GM18858 (cell line): ENCODE measurements around the gene NIPBL.
"Not testable (repeated sequence)": the region's sequence is repeated elsewhere in the genome, so short reads cannot be mapped to it uniquely, and the experiment has no call there.

Experiments
- ATAC-seq: cut with Tn5 transposase; IDR thresholded peaks from one replicate; pipeline ENCODE4 v1.9.1; 2021; ENCODE audit not compliant: unreplicated experiment

Gene NIPBL

DNA sequence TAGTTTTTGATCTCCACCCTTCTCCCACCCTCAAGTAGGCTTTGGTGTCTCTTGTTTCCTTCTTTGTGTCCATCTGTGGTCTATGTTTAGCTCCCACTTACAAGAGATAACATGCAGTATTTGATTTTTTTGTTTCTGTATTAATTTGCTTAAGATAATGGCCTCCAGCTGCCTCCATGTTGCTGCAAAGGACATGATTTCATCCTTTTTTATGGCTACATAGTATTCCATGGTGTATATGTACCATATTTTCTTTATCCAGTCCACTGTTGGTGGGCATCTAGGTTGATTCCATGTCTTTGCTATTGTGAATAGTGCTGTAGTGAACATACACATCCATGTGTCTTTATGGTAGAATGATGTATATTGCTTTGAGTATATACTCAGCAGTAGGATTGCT is 24.5 kb downstream of the NIPBL start:
- not testable (repeated sequence) for ATAC-seq

DNA sequence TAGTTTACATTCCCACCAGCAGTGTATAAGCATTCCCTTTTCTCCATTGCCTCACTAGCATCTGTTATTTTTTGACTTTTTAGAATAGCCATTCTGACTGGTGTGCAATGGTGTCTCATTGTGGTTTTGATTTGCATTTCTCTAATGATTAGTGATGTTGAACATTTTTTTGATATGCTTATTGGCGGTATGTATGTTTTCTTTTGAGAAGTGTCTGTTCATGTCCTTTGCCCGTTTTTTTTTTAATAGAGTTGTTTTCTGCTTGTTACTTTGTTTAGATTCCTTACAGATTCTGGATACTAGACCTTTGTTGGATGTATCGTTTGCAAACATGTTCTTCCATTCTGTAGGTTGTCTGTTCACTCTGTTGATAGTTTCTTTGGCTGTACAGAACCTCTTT is 25.3 kb downstream of the NIPBL start:
- ATAC-seq: no peak

DNA sequence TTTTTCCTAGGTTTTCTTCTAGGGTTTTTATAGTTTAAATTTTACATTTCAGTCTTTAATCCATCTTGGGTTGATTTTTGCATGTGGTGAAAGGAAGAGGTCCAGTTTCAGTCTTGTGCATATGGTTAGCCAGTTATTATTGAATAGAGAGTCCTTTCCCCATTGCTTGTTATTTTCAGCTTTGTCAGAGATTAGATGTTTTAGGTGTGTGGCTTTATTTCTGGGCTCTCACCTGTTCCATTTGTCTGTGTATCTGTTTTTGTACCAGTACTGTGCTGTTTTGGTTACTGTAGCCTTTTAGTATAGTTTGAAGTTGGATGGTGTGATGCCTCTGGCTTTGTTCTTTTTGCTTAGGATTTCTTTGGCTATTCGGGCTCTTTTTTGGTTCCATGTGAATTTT is 25.8 kb downstream of the NIPBL start:
- ATAC-seq: no peak

DNA sequence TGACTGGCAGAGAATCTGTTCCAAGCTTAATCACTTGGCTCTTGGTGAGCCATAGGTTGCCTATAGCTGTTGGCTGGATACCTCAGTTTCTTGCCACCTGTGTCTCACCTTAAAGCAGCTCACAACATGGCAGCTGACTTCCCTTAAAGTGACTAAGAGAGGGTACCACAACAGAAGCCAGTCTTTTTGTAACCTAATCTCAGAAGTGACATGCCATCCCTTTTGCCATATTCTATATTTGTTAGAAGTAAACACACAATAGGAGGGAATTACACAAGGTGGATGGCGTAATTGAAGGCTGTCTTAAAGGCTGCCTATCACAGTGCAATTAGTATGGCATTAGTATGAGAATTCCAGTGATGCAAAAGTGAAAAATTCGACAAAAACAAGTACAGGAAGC is 28.1 kb downstream of the NIPBL start:
- no peak for ATAC-seq

DNA sequence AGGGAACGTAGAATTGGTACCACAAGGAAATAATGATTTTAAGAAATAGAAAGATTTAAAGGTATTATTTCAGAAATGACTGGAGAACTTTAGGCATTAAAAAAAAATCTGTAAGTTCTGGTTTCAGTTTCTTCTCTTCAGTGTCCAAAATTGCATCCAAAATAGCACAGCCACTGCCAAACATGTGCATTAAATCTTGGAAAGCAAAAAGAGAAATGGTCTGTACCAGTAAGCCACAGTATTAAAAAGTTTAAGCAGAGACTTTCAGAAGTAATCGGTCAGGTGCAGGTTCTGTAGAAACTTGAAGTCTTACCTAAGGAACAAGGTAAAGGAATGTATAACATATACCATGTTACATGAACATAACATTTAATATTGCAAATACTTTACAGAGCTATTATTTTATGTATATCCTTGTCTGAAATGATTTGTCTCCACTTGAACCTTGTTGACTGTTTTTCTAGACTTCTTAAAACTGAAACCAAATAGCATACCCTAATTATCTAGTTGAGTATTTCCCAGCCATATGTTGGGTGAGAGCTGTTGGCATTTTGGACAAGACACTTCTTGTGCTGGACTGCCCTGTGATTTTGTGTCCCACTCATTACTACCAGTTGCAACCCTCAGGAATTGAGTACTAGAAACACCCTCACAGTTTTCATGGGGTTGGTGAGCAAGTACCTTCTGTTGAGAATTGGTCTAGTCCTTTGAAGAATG is 32.1 kb downstream of the NIPBL start:
- ATAC-seq: peak; percentile 44

DNA sequence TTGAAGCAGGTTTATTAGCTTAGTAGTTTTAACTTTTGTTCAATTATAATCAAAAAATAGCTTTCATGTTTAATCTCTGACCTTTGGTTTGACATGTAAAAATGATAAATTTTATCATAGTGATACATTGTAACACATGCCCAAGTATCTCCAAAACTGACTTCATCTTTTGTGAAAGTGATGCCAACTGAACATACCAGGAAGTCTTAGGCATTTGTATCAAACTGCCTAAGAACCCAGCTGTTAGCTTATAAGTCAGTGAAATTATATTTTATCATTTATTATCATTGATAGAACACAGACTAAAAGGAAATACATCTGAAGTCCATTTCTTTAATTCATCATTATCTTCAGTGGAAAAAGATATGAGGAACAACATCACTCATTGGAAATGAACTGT is 39.1 kb downstream of the NIPBL start:
- ATAC-seq: no peak

DNA sequence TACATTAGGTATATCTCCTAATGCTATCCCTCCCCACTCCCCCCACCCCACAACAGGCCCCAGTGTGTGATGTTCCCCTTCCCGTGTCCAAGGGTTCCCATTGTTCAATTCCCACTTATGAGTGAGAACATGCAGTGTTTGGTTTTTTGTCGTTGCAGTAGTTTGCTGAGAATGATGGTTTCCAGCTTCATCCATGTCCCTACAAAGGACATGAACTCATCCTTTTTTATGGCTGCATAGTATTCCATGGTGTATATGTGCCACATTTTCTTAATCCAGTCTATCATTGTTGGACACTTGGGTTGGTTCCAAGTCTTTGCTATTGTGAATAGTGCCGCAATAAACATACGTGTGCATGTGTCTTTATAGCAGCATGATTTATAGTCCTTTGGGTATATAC is 40.0 kb downstream of the NIPBL start:
- not testable (repeated sequence) for ATAC-seq

DNA sequence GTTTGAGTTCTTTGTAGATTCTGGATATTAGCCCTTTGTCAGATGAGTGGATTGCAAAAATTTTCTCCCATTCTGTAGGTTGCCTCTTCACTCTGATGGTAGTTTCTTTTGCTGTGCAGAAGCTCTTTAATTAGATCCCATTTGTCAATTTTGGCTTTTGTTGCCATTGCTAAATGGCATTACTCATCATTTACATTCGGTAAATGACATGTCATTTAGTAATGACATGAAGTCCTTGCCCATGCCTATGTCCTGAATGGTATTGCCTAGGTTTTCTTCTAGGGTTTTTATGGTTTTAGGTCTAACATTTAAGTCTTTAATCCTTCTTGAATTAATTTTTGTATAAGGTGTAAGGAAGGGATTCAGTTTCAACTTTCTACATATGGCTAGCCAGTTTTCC is 40.8 kb downstream of the NIPBL start:
- ATAC-seq: not testable (repeated sequence)

DNA sequence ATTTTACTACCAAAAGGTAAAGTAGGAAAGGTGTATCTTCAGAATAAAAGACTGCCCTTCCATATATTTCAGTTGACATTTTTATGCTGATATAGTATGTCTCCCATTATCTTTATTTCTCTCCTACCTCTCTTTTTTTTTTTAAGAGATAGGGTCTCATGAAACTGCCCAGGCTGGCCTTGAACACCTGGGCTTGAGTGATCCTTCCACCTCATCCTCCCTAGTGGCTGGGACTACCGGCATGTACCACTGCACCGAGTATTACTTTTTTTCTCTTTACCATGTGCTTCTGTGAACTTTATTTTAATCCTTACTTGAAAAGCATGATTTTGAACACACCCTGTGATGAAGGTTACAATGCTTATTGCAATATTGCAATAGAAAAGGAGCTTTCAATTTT is 42.7 kb downstream of the NIPBL start:
- ATAC-seq: no peak

DNA sequence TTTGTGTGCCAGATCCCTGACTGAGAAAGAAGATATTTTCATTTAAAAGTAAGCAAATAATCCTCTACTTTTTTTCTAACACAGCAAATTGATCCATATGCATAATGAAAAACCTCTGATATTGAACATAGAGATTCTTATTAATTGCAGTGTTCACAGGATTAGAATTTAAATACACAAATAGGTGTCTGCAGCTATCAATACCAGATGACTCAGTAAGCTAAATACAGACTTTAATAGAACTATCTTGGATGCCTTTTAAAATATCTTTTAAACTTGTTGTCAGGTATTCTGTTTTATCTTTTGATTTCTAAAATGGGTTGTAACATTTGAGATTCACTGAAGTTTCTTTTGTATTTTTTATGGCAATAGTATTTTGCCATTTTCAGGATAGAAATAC is 43.1 kb downstream of the NIPBL start:
- ATAC-seq: no peak

DNA sequence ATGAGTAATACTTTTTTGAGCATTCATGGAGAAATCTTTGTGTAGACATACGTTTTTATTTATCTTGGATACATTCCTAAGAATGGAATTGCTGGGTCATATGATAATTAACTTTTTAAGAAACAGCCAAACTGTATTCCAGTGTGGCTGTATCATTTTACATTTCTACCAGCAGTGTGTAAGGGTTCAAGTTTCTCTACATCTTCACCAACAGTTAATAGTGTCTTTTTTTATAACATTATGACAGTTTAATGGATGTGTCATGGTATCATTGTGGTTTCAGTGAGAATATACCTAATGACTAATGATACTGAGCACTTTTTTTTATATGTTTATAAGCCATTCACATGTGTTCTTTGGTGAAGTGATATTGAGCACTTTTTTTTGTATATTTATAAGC is 52.4 kb downstream of the NIPBL start:
- no peak for ATAC-seq

DNA sequence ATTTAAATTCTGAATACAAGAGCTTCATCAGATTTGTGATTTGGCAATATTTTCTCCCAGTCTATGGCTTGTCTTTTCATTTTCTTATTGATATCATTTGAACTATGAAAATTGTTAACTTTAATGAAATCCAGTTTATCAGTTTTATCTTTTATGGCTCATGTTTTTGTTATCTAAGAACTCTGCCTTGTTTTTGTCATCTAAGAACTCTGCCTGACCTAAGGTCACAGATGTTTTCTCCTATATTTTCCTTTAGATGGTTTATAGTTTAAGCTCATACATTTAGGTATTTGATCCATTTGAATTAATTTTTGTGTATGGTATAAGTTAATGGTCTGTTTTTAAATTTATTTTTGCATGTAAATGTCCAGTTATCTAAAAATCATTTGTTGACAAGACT is 52.9 kb downstream of the NIPBL start:
- ATAC-seq: no peak

DNA sequence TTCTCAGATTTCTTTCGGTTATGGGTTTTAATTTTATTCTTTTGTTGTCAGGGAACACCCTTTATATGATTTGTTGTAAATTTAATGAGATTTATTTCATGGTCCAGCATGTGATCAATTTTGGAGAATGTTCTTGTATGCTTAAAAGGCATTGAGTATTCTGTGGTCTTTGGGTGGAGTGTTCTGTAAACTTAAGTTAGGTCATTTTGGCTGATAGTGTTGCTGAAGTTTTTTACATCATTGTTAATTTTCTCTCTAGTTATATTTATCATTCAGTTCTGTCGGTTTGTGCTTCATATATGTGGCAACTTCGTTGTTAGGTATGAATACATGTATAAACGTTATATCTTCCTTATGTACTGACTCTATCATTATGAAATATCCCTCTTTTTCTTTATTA is 55.5 kb downstream of the NIPBL start:
- no peak for ATAC-seq

DNA sequence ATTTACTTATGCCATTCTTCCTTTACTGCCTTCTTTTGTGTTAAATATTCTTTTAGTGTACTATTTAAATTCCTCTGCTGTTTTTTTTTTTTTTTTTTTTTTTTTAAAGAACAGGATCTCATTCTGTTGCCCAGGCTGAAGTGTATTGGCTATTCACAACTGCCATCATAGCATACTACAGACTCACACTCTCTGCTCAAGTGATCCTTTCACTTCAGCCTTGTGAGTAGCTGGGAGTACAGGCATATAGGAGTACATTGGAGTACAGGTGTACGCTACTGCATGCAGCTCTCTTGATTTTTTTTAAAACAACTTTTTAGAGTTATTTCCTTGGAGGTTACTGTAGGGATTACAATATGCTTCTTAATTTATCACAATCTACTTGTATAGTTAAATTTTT is 56.1 kb downstream of the NIPBL start:
- ATAC-seq: no peak

DNA sequence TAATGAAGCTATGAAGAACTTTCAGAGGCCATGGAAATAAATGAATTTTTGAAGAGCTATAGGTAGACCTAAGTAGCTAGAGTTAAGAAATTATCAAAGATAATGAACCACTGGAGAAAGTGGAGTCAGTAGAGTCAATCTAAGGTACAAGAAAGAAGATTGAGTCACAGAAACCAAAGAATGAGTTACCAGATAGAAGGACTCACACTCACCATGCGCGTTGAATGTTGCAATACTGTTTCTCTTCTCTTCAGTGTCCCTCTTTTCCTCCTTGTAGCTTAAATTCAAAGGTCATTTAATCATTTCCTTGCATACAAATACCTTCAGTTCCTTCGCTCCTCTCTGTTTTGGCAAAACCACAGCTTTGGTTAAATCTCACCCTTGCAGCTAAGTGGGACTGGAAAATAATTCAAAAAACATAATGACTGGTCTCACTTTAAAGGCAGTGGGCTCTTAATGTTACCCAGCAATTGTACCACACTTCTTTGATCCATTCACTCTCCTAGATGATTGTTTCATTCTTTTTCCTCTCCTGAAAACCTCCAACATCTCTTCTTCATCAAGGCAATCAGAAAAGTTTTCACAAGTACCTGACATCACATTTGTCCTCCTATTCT is 58.3 kb downstream of the NIPBL start:
- ATAC-seq: no peak

DNA sequence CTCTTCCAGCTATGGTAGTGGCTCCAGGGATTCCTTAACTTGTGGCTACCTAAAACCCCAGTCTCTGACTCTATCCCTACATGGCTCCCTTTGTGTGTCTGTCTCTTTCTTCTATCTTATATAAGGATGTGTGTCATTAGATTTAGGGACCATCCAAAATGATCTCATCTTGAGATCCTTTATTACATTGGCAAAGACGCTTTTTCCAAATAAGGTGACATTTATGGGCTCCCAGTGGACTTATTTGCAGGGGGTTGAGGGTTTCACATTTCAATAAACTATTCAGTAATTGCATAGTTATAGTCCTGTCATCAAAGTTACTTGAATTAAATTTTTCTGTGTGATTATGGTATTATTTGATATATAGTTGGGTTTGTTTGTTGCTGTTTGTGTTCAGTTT is 59.2 kb downstream of the NIPBL start:
- ATAC-seq: no peak

DNA sequence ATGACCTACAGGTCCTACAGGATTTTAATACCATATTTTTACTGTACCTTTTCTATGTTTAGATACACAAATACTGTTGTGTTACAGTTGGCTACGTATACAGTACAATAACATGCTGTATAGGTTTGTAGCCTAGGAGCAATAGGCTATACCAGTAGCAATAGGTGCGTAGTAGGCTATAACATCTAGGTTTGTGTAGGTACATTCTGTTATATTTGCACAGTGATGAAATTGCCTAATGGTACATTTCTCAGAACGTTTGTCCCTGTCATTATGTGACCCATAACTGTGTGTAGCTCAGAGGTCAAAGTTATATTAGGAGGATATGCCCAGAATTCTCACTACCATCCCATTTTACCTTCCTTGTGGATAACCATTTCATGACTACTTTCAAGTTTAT is 59.7 kb downstream of the NIPBL start:
- ATAC-seq: no peak

DNA sequence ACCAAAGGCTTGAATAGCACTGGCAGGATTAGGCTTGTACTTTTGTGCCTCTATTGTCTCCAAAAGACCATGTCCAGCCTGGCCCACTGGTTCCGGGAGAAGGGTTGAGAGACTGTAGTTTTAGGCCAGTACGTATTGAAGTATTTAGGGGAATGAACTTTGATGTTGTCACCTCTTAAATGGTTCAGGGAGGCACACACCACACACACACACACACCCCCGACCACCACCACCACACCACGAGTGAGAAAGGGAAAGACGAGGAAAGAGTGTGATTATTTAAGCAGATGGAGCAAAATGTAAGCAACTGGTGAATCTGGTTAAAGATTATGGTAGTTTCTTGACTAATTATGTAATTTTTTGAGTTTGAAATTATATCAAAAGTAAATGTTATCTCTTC is 61.6 kb downstream of the NIPBL start:
- ATAC-seq: no peak

DNA sequence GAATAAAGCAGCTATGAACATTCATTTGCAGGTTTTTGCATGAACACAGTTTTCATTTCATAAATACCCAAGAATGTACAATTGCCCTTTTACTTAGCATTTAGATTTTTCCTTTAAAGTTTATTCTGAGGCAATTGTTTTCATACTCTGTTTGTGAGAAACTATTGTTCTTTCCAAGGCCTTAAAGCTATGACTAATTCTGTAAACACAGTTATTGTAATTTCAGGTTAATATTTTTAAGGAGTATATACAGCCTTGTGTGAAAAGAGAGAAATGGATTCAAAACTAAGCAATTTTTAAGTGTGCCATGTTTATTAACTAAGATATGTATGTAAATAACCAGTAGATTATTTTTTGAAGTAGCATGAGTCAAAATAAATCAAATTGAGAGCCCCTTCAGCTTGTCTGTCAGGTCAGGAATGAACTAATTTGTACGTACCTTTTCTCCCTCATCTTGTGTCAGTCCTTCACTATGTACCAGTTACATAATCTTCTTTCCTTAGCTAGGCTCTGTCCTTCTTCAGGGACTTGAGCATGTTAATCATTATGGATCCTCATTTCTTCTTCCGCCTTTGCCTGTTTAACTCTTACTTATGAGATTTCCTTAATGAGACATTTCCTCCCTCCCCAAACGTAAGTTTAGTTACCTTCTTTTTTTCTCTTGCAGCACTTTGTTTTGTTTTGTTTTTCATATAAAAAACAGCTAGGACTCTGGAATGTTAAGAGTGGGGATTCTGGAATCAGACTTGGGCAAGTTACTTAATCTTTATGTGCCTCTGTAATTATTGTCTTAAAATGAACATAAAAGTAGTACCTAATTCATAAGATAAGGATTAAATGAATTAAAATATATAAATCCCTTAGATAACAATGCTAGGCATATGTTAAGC is 63.6 kb downstream of the NIPBL start:
- ATAC-seq: no peak

DNA sequence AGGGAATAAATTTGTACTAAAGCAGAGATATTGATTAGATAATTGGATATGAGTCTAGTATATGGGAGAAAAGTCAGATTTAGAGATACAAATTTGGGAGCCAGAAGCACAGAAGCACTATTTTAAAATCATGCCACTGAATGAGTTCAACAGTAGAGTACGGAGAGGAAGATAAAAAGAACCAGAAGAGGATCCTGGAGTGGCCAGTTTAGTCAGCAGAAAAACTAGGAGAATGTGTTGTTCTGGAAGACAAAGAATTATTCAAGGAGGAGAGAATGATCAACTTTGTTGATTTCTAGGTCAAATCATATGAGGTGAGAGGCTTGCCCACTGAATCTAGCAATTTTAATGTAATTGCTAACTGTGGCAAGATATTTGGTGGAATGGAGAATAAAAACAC is 67.0 kb downstream of the NIPBL start:
- ATAC-seq: no peak

DNA sequence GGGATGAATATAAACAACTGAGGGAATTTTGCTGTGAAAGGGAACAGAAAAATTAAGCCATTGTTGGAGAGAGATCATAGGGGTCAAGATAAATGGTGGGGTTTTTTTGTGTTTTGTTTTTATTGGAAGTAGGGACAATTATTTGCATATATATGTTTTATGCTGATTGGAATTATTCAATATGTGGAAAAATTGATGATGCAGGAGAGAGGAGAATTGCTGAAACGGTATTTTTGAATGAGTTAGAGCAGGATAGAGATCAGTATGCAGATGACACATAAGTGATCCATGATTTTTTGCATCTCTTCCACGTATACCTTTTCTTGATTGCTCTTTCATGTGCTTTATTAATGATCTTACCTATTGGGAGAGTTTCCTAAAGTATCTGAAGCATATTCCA is 67.5 kb downstream of the NIPBL start:
- no peak for ATAC-seq

DNA sequence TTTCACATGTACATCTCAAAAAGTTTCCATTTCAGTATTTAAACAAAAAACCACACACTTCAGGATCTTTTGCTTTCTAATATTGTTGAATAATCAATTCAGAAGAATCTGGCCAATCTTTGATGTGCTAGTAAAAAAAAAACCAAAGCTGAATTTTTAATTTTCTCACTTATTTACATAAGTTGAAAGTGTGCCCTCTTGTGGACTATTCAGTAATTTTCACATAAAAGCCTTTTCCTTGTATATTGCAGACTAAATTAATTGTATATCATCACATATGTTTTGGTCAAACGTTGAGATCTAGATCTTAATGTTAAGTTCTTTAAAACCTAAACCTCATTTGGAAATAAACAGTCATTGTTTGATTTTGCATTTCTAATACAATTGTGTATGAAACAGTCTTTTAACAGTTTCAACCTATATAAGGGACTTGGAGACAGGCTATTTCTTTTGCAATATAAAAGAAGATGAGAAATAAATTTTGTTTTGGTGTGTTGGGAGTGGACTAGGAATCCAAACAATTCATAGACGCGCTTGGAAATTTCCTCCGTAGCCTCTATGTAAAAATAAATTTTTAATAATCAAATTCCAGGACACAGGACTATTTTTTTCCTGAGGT is 68.1 kb downstream of the NIPBL start:
- ATAC-seq: no peak
